ENCODE results near the gene TMEM258. TPM values are rescaled to one million over a fixed set of nuclear protein-coding genes. Genes with fewer than 3 reads are reported as not detected.

Gene TMEM258
- total RNA-seq, 1 donor from 2014 or later = 104 TPM

DNA sequence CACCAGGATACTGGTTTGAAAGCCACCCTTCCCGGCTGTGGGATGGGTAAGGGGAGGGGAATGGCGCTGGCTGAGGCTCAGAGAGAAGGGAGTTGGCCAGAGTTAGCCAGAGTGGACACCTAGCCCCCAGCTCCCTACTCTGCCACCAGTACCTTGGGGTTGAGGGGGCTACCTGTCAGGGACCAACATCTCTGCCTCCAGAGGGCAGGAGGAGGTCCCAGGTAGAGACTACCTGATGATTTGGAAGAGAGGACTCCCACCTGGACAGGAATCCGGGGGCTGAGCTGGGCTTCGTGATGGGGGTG lies 36.3 kb downstream of the TMEM258 start:
- H3K9me3 ChIP-seq = no peaks in the 10 kb centered on the region
- peaks cover 19% of the 10 kb centered on the region for H3K27me3 ChIP-seq (ENCODE audit: low read depth)
- H3K4me3 ChIP-seq = no peak overlapping the region
- ATAC-seq = no peak
- DNase-seq = no peak
- intact Hi-C loops (cut with DNase I) = no loop called here
- TF ChIP-seq, protein P1, sequence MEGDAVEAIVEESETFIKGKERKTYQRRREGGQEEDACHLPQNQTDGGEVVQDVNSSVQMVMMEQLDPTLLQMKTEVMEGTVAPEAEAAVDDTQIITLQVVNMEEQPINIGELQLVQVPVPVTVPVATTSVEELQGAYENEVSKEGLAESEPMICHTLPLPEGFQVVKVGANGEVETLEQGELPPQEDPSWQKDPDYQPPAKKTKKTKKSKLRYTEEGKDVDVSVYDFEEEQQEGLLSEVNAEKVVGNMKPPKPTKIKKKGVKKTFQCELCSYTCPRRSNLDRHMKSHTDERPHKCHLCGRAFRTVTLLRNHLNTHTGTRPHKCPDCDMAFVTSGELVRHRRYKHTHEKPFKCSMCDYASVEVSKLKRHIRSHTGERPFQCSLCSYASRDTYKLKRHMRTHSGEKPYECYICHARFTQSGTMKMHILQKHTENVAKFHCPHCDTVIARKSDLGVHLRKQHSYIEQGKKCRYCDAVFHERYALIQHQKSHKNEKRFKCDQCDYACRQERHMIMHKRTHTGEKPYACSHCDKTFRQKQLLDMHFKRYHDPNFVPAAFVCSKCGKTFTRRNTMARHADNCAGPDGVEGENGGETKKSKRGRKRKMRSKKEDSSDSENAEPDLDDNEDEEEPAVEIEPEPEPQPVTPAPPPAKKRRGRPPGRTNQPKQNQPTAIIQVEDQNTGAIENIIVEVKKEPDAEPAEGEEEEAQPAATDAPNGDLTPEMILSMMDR (IDR thresholded peaks at IDR 0.05) = no peak
- H3K36me3 ChIP-seq = no peaks in the 10 kb centered on the region
- no peak overlapping the region for H3K27ac ChIP-seq
- H3K4me1 ChIP-seq = no peaks in the 10 kb centered on the region

- peak; percentile 54 to 79 for ATAC-seq
- peak overlapping the region; percentile 67 for H3K27ac ChIP-seq
- no peaks in the 10 kb centered on the region for H3K4me1 ChIP-seq
- H3K9me3 ChIP-seq = no peaks in the 10 kb centered on the region
- intact Hi-C loops (cut with DNase I) = no loop called here
- H3K4me3 ChIP-seq = no peak overlapping the region
- H3K27me3 ChIP-seq (ENCODE audit: low read depth) = peaks cover 21% of the 10 kb centered on the region
- TF ChIP-seq, protein P1 (IDR thresholded peaks at IDR 0.05) = no peak
- DNase-seq = peak; percentile 67
- no peaks in the 10 kb centered on the region for H3K36me3 ChIP-seq
These were observed 37.6 kb downstream of the TMEM258 start for GRCh38 chr11:61754534-61755482.

DNA sequence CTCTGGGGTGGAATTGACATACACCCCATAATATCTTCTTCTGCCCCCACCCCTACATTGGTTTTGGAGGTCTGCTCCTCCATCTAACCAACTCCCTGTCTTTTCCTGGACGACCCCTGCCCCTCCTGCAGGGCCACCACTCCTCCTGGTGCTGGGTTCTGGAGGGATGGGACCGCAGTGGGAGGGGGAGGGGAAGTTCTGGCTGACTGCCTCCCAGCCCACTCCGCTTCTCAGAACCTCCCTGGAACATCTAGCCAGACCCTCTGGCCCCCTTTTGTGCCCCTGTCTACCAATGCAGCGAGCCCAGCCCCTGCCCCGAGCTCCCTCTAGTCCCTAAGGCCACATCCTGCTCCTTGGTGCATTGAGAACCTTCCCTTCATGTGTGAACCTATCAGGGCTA lies 38.7 kb downstream of the TMEM258 start:
- Histone ChIP-seq H3K27ac (peak overlapping the region; percentile 67), H3K9me3 (no peaks in the 10 kb centered on the region), H3K27me3 (ENCODE audit: low read depth) (peaks cover 28% of the 10 kb centered on the region), H3K4me1 (no peaks in the 10 kb centered on the region), H3K4me3 (peak overlapping the region; percentile 49), H3K36me3 (no peaks in the 10 kb centered on the region)
- TF ChIP-seq, protein P1 (IDR thresholded peaks at IDR 0.05) = no peak
- no peak for ATAC-seq
- intact Hi-C loops (cut with DNase I) = no loop called here
- DNase-seq = no peak

DNA sequence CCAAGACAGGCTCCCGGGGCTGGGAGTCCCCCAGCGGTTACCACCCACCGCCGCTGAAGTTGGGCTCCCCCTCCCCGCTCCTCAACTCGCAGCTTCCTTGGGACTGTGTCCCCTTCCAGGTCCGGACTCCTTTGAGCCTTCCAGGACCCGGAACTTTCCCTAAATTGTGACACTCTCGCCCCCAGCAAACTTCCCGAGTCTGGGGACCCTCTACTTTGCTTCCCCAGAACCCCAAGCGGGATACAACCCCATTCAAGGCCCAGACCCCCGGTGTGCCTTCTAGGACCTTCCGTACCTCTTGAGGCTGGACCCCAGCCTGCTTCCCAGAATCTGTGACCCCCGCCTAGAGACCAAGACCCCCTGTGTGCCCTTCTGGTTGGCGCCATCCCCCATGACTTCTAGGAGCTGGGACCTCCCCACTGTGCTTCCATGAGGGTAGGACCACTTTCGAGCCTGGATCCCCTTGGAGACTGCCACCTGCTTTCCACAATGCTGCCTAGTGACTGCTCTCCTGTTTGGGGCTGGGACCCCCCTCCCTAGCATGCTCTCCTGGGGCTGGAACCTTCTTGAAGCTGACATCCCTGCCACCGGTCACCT lies 39.4 kb downstream of the TMEM258 start:
- Histone ChIP-seq H3K4me3 (peak overlapping the region; percentile 49), H3K27ac (peak overlapping the region; percentile 34), H3K36me3 (no peaks in the 10 kb centered on the region), H3K9me3 (no peaks in the 10 kb centered on the region), H3K27me3 (ENCODE audit: low read depth) (peaks cover 29% of the 10 kb centered on the region), H3K4me1 (peaks cover under 1% of the 10 kb centered on the region)
- ATAC-seq (no peak), DNase-seq (no peak)
- intact Hi-C loops (cut with DNase I) = no loop called here
- TF ChIP-seq, protein P1 (IDR thresholded peaks at IDR 0.05) = no peak

- TF ChIP-seq, protein P1 (IDR thresholded peaks at IDR 0.05) = peak; percentile 32
- no peaks in the 10 kb centered on the region for H3K9me3 ChIP-seq
- H3K27me3 ChIP-seq (ENCODE audit: low read depth) = peaks cover 29% of the 10 kb centered on the region
- intact Hi-C loops (cut with DNase I) = no loop called here
- peak within 1 kb of the TSS; percentile 49 for H3K4me3 ChIP-seq
- H3K27ac ChIP-seq = peak within 1 kb of the TSS; percentile 34
- DNase-seq (peak; percentile 61), ATAC-seq (peak; percentile 48 to 76)
- H3K4me1 ChIP-seq = peaks cover 7% of the 10 kb centered on the region
- H3K36me3 ChIP-seq = no peaks in the 10 kb centered on the region
These were observed 40.1 kb downstream of the TMEM258 start, which contains the start of gene MYRF for GRCh38 chr11:61752117-61752924. Gene MYRF, plus strand, starts transcription at chr11:61752636. Its CDS starts 109 bp downstream, at chr11:61752745.

Data from lower lobe of right lung (tissue), 2 donors.